Nephron progenitor cell (in vitro differentiated cells): ENCODE results near the gene PPP1R2B.

Source experiments
- DNase-seq: peaks from one replicate; pipeline ENCODE4 v3.0.0; 2021
- H3K27ac Mint-ChIP-seq: 2 replicates; pipeline ENCODE4 v1.8.0; 2021; ENCODE audit warnings: mild to moderate bottlenecking, moderate library complexity, mixed read lengths
- H3K27me3 Mint-ChIP-seq: 2 replicates; pipeline ENCODE4 v1.8.0; 2021; ENCODE audit warnings: mild to moderate bottlenecking, low read depth, mixed read lengths; ENCODE audit not compliant: poor library complexity
- H3K36me3 Mint-ChIP-seq: 2 replicates; pipeline ENCODE4 v1.8.0; 2021; ENCODE audit warnings: low read depth, mixed read lengths
- H3K4me1 Mint-ChIP-seq: 2 replicates; pipeline ENCODE4 v1.8.0; 2021; ENCODE audit warnings: mixed read lengths
- H3K4me3 Mint-ChIP-seq: 2 replicates; pipeline ENCODE4 v1.8.0; 2021; ENCODE audit warnings: mild to moderate bottlenecking, moderate library complexity, mixed read lengths
- H3K9me3 Mint-ChIP-seq: 2 replicates; pipeline ENCODE4 v1.8.0; 2021; ENCODE audit warnings: mild to moderate bottlenecking, moderate library complexity, mixed read lengths
- CTCF ChIP-seq: fragments of 200-600 bp; sonication (generic); IDR thresholded peaks from 2 replicates; pipeline ENCODE4 v1.5.0; 2021; ENCODE audit warnings: antibody characterized with exemption

Gene PPP1R2B

GRCh38 chr5:156819537-156819936 is 30.6 kb upstream of the PPP1R2B start:
- Mint-ChIP-seq H3K9me3 (no peaks in the 10 kb centered on the region), H3K4me1 (no peaks in the 10 kb centered on the region), H3K27me3 (no peaks in the 10 kb centered on the region), H3K4me3 (no peak overlapping the region), H3K27ac (no peak overlapping the region), H3K36me3 (no peaks in the 10 kb centered on the region)
- no peak for TF ChIP-seq CTCF
- DNase-seq: no peak

GRCh38 chr5:156819967-156820581 is 30.0 kb upstream of the PPP1R2B start:
- H3K27me3 Mint-ChIP-seq: no peaks in the 10 kb centered on the region
- no peak for DNase-seq
- no peaks in the 10 kb centered on the region for H3K9me3 Mint-ChIP-seq
- no peak overlapping the region for H3K4me3 Mint-ChIP-seq
- H3K27ac Mint-ChIP-seq: no peak overlapping the region
- no peak for TF ChIP-seq CTCF
- no peaks in the 10 kb centered on the region for H3K4me1 Mint-ChIP-seq
- no peaks in the 10 kb centered on the region for H3K36me3 Mint-ChIP-seq

- no peak for DNase-seq
- Mint-ChIP-seq H3K27me3 (peaks cover 4% of the 10 kb centered on the region), H3K36me3 (no peaks in the 10 kb centered on the region), H3K9me3 (peaks cover 7% of the 10 kb centered on the region), H3K4me3 (no peak overlapping the region), H3K4me1 (no peaks in the 10 kb centered on the region), H3K27ac (no peak overlapping the region)
- TF ChIP-seq CTCF: no peak
Measured at GRCh38 chr5:156824241-156824640, 25.9 kb upstream of the PPP1R2B start.

- TF ChIP-seq CTCF: peak; percentile 49
- peaks cover 7% of the 10 kb centered on the region for H3K9me3 Mint-ChIP-seq
- no peak overlapping the region for H3K4me3 Mint-ChIP-seq
- no peaks in the 10 kb centered on the region for H3K36me3 Mint-ChIP-seq
- no peaks in the 10 kb centered on the region for H3K4me1 Mint-ChIP-seq
- H3K27ac Mint-ChIP-seq: no peak overlapping the region
- DNase-seq: no peak
- peaks cover 5% of the 10 kb centered on the region for H3K27me3 Mint-ChIP-seq
Measured at GRCh38 chr5:156824800-156825199, 25.3 kb upstream of the PPP1R2B start.

- Mint-ChIP-seq H3K4me3 (no peak overlapping the region), H3K36me3 (no peaks in the 10 kb centered on the region), H3K27me3 (peaks cover 5% of the 10 kb centered on the region)
Measured at GRCh38 chr5:156825688-156826087, 24.4 kb upstream of the PPP1R2B start.

More at GRCh38 chr5:156825688-156826087, 24.4 kb upstream of the PPP1R2B start:
- no peak for DNase-seq
- peaks cover 7% of the 10 kb centered on the region for H3K9me3 Mint-ChIP-seq
- H3K4me1 Mint-ChIP-seq: no peaks in the 10 kb centered on the region
- TF ChIP-seq CTCF: no peak
- H3K27ac Mint-ChIP-seq: no peak overlapping the region
